ENCODE results near the gene WDR45B. TPM values are rescaled to one million over a fixed set of nuclear protein-coding genes. Genes with fewer than 3 reads are reported as not detected.

Gene WDR45B
- total and polyA plus RNA-seq, 7 donors, result 21.4 to 62.7 (median 32.6) TPM

DNA sequence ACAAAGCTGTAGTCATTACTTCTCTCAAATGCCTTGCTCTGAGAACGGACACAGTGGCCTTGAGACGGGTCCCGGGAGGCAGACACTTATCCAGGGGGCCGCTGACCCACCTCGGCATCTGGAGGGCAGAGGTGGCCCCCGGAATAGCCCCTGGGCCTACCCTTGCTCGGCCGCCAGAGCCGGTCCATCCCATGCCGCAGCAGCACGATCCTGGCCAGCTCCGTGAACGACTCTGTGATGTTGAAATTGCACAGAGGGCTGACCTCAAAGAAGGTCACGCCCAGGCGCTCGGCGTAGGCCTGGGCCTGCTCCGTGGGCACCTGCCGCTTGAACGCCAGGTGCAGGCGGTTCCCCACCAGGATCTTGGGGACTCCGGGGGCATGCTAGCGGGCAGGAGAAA is 10.1 kb upstream of the WDR45B start:
- Histone ChIP-seq H3K4me1 (no peaks in the 10 kb centered on the region), H3K4me3 (no peak overlapping the region), H3K9me3 (no peaks in the 10 kb centered on the region), H3K27ac (no peak overlapping the region), H3K27me3 (ENCODE audit: insufficient read depth in 3 of 3, low read length in 2 of 3) (no peaks in the 10 kb centered on the region), H3K36me3 (ENCODE audit: insufficient read depth in 1 of 2, low read depth in 1 of 2) (peaks cover 0 to 61% of the 10 kb centered on the region in 2 donors)
- intact Hi-C loops (cut with DNase I), result no loop called here
- DNase-seq (peak in 1 of 2 donors; percentile 42), ATAC-seq (no peak)
- TF ChIP-seq, protein P1, sequence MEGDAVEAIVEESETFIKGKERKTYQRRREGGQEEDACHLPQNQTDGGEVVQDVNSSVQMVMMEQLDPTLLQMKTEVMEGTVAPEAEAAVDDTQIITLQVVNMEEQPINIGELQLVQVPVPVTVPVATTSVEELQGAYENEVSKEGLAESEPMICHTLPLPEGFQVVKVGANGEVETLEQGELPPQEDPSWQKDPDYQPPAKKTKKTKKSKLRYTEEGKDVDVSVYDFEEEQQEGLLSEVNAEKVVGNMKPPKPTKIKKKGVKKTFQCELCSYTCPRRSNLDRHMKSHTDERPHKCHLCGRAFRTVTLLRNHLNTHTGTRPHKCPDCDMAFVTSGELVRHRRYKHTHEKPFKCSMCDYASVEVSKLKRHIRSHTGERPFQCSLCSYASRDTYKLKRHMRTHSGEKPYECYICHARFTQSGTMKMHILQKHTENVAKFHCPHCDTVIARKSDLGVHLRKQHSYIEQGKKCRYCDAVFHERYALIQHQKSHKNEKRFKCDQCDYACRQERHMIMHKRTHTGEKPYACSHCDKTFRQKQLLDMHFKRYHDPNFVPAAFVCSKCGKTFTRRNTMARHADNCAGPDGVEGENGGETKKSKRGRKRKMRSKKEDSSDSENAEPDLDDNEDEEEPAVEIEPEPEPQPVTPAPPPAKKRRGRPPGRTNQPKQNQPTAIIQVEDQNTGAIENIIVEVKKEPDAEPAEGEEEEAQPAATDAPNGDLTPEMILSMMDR (IDR thresholded peaks at IDR 0.05), result no peak
- WGBS, 3 donors, result 94 to 95% (median 94%) methylated on average over 23 of the region's 23 CpGs

DNA sequence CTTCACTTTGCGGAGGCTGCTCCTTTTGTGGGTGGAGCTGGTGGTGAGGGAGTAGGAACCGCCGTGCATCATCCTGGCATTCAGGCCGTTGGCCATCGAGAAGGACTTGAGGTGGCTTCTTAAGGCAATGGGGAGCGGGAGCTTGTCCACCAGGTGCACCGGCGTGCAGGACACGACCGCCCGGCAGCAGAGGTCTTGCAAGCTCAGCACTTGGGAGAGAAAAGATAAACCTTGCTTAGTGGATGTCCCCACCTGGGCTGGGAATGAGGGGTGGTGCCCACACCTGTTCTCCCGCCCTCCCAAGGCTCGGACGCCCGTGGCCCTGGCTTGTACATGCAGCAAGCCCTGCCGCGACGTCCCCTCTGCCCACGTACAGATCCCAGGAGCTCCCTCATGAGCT is 9.7 kb upstream of the WDR45B start:
- Histone ChIP-seq H3K4me3 (no peak overlapping the region), H3K27ac (no peak overlapping the region), H3K36me3 (ENCODE audit: insufficient read depth in 1 of 2, low read depth in 1 of 2) (peaks cover 0 to 61% of the 10 kb centered on the region in 2 donors), H3K4me1 (no peaks in the 10 kb centered on the region), H3K27me3 (ENCODE audit: insufficient read depth in 3 of 3, low read length in 2 of 3) (no peaks in the 10 kb centered on the region), H3K9me3 (no peaks in the 10 kb centered on the region)
- ATAC-seq (no peak), DNase-seq (peak in 1 of 2 donors; percentile 33)
- intact Hi-C loops (cut with DNase I), result no loop called here
- TF ChIP-seq, protein P1 (IDR thresholded peaks at IDR 0.05), result no peak
- 90 to 93% (median 93%) methylated on average over 19 of the region's 19 CpGs for WGBS, 3 donors

DNA sequence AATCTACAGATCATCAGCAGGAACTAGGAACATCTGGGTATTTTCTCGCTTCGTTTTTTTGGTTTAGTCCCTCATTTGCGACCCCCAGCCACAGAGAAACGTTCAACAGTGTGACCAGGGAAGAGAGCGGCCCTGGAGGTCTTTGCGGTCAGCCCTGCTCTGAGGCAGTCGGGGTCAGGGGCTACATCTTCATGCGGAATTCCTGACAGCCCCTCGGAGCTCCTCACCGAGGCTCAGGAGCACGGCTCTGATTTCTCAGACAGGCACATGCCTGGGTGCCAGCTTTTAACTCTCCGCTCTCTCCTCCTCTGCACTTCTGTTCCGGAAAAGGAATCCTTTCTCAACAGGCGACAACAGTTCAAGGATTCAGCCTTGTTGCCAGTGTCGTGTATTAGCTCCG is 8.0 kb upstream of the WDR45B start:
- Histone ChIP-seq H3K36me3 (ENCODE audit: insufficient read depth in 1 of 2, low read depth in 1 of 2) (peaks cover 0 to 54% of the 10 kb centered on the region in 2 donors), H3K27ac (no peak overlapping the region), H3K4me3 (no peak overlapping the region), H3K9me3 (no peaks in the 10 kb centered on the region), H3K27me3 (ENCODE audit: insufficient read depth in 3 of 3, low read length in 2 of 3) (no peaks in the 10 kb centered on the region), H3K4me1 (no peaks in the 10 kb centered on the region)
- ATAC-seq (no peak), DNase-seq (peak in 1 of 2 donors; percentile 11)
- intact Hi-C loops (cut with DNase I), result no loop called here
- WGBS, 3 donors, result 80 to 88% (median 82%) methylated on average over 16 of the region's 16 CpGs
- TF ChIP-seq, protein P1 (IDR thresholded peaks at IDR 0.05), result no peak

DNA sequence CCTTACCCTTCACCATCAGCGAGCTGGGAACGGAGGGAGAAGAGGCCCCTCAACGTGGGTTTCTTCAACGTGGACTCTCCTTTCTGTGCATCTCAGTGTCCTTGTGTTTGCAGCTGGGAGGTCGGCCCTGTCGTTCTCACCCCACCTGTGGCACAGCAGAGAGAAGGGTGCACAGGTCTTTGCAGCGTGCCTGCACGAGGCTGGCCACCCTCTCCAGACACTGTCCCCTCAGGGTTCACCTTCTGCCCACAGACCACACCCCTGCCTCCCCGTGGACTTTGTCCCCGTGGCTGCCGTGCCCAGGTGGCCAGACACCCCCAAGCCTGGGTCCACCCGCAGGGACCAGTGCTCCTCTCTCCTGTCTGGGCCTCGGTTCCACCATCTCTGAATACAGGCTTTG is 7.3 kb upstream of the WDR45B start:
- Histone ChIP-seq H3K9me3 (no peaks in the 10 kb centered on the region), H3K27ac (peak overlapping the region; percentile 30)

More for the DNA sequence above, 7.3 kb upstream of the WDR45B start:
- intact Hi-C loops (cut with DNase I), result no loop called here
- Histone ChIP-seq H3K27me3 (ENCODE audit: insufficient read depth in 3 of 3, low read length in 2 of 3) (no peaks in the 10 kb centered on the region), H3K4me1 (no peaks in the 10 kb centered on the region), H3K36me3 (ENCODE audit: insufficient read depth in 1 of 2, low read depth in 1 of 2) (peaks cover 0 to 49% of the 10 kb centered on the region in 2 donors), H3K4me3 (no peak overlapping the region)
- peak in 1 of 2 donors; percentile 33 for DNase-seq
- TF ChIP-seq, protein P1 (IDR thresholded peaks at IDR 0.05), result no peak
- ATAC-seq, result no peak
- WGBS, 3 donors, result 77 to 82% (median 78%) methylated on average over 10 to 13 of the region's 13 CpGs

Measured in psoas muscle (tissue), 8 donors.